NCI-H1436 (cell line): ENCODE measurements around the gene CTNNBIP1.

Experiments used
- DNase-seq: peaks from one replicate; lab custom pipeline; 2025; lab: John Stamatoyannopoulos, UW

Gene CTNNBIP1

DNA sequence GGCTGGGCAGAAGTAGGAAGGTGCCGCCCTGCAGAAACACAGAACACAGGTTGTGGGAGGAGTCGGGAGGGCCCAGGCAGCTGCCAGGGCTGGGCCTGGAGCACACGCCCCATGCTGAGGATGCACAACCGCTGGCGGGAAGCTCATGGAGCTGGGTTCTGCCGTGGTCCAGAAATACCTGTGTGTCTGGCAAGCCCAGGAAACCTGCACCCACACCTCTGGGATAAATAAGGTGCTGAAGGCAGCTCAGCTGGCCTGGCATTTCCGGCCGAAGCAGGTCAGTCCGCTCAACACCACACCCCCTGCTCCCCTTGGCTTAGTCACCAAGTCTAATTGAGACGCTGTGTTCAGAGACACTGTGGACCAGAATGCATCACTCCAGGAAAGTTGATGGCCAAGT, 32.1 kb downstream of the CTNNBIP1 start:
- peak; percentile 11 for DNase-seq

DNA sequence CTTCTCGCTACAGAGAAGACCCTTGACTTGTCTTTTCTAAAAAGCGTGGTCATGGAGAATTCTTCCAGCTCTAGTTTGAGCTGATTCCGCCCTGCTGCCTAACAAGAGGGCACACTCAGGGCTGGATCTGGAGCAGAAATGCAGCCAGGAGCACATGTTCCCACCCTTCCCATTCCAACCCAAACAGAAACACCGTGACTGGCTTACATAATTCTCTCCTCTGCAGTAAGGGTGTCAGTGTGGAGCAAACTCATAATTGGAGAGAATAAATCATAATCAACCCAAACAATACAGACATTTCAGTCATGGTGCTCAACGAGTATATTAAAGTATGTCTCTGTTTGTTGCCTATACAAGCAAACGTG, 34.5 kb downstream of the CTNNBIP1 start:
- DNase-seq, result no peak

DNA sequence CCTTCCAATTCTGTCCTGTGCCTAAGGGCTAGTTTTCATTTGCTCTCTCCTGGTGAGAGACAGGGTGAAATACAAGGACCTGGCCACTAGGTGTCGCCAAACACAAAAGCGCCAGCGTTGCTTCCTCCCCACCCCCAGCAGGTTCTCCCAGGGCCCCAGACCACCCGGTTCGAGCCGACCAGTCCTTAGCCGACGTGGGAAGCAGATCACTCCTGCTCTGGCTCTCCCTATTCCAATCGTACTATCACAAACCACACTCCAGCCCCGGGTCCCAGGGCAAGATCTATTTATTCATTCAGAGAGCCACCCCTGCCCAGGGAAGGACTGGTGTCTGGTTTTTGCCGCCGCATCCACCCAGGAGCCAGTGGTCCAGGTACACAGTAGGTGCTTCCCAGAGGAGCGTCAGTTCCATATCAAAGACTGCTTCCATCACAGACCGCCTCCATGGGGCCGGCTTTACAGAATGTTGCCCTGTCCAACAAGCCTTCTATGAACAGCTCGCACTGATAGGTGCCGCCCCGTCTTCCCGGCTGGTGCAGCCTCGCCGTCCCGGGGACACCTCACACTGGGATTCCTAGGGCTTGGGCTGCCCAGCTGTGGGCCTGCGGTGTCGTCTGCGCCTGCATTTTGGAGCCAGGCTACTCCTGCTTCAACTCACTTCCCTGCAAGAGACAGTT, 35.0 kb downstream of the CTNNBIP1 start:
- peak; percentile 74 for DNase-seq

DNA sequence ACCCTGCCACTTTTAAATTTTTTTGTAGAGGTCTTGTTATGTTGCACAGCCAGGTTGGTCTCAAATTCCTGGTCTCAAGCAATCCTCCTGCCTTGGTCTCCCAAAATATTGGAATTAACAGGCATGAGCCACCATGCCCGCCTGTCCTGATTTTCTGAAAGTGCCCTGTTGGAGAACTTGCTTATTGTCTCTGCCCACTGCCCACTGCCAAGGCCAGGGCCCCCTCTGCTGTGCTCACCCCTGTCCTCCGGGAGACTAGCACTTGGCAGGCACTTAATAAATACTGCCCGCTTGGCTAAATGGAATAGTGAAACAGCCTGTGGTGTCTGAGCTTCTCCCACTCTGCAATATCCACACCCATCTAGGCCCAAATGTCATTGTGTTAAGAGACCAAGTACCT, 35.7 kb downstream of the CTNNBIP1 start:
- no peak for DNase-seq

DNA sequence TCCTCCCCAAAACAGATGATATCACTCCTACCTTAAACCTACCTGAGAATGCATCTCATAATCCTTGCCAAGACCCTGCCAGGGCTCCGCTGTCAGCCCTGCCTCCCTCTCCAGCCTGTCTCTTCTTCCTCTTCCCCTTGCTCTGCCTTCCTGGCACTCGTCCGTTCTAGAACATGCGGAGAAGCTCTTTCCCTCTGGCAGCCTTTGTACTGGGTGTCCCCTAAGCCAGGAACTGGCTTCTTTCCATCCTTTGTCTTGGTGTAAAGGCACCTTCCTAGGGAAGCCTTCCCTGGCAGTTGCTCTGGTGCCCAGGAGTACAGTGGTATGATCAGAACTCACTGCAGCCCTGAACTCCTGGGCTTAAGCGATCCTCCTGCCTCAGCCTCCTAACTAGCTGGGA, 36.1 kb downstream of the CTNNBIP1 start:
- DNase-seq, result no peak

DNA sequence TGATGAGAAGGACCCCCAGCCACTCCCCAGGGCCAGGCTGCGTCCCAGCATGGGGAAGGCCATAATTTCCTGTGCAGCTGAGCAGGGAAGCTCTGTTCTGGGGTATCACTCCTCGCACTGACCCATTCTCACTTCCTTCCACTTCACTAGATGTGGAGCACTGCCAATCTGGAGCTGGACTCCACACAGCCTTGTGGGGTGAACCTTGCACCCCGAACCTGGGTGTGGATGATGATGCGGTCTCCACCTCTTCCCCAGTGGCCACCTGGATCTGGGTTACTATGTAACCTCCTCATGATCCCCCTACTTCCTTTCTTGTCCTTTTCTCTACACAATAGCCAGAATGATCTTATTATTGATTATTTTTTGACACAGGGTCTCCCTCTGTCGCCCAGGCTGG, 36.7 kb downstream of the CTNNBIP1 start:
- no peak for DNase-seq

DNA sequence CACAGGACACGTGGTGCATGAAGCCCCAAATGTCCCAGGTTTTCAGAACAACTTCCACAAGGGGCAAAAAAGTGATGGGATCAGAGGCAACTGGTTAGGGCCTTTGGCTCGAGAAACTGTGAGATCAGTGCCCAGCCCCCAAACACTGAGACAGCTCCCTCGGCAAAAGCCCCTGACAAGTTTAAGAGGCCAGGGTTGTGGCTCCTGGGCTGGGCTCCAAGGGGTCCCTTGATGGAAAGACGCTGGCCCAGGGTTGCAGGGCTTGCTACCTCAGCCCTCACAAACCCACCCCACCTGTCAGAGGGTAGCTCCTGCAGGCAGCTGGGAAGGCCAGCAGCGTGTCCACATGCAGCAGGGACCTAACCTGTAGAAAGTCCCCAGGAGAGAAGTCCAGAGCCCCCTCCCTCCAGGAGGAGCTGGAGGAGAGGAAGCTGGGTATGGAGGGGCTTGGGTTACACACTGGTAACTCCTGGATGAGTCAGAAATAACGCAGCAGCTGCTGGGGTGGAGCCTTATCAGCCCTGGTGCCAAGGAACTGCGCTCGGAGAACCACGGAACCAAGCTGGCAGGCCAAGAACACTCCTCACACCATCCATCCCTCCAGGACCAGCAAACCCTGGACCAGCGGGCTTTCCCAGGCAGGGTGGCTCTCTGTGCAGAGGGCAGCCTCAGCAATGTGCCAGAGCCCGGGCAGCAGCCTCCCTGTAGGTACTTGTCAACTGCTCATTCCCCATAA, 37.5 kb downstream of the CTNNBIP1 start:
- DNase-seq, result no peak

DNA sequence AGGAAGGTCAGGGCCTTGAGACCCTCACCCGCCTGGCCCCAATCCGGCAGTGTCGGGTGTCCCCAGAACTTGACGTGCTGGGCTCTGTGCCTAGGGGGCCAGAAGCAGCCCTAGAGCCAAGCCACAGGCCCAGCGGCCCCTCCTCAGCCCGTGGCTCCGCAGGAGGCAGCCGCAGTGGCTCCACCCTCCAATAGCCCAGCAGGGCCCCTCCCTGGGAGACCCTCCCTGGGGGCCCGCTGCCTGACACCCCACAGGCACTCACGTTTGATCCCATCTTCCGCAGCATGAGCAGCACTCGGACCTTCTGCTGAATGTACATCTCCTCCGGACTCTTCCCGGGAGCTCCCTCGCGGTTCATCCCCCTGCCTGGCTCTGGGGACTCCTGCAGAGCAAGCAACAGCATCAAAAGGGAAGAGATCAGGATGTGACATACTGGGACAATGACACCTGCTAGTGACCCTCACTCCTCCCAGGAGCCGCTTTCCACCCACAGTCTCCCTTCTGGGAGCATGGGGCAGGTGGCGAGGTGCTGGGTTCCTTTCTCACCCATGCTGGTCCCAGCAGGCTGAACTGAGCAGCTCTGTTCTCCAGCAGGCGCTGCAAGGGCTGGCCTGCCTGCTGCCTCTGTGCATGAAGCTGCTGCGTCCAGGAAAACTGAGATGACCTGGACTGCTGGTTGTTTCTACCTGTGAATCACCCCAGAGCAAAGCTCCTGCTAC, 38.2 kb downstream of the CTNNBIP1 start:
- no peak for DNase-seq

DNA sequence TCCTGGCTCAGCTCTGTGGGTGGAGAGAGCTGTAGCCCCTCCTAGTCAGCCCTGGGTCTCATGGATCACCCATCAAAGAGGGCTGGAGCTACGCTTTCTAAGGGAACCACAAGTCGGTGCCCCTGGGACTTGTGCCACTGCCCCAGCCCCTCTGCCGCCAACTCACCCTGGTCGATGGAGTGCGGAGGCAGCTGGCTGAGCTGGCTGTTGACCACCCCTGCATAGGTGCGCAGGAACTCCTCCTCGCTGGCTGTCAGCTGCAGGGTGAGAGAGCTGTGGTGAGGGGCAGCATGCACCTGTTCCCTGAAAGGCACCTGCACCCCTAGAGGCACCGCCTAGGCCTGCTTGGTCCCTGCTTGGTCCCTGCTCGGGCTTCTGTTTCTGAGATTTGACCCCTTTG, 39.0 kb downstream of the CTNNBIP1 start:
- DNase-seq, result no peak

DNA sequence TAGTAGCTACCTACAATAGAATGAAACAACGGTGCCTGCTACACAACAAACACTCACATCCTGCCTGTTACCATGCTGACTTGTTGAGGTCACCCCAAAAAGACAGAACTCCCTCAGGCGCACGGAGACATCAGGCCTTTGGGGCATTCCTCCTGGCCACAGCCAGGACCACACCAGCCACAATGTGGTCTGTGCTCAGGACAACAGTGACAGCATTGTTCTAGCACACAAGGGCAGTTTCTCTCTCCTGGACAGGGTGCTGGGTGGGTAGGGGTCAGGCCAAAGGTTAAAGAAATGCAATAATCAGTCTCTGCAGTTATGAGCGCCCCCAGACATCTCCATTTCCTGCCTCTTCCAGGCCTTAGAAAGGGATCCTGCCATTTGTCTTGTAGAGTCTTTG, 39.5 kb downstream of the CTNNBIP1 start:
- no peak for DNase-seq

DNA sequence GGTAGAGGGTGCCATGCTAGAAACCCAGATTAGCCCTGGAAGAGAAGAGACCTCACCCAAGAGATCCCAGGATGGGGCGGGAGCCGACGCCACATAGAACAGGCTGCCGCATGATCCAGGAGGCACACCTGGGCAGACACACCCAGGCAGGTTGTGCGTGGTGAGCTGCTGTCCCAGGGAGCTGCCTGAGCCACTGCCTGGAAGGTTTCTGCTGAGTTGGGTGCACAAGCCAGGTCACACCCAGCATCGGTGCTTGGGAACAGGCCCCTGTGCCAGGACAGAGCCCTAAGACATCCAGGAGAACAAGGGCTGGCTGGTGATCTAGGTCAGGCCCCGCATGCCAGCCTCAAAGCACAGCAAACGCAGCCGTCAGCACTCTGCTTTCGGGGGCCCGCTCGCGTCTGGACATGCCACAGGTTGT, 40.2 kb downstream of the CTNNBIP1 start:
- no peak for DNase-seq

DNA sequence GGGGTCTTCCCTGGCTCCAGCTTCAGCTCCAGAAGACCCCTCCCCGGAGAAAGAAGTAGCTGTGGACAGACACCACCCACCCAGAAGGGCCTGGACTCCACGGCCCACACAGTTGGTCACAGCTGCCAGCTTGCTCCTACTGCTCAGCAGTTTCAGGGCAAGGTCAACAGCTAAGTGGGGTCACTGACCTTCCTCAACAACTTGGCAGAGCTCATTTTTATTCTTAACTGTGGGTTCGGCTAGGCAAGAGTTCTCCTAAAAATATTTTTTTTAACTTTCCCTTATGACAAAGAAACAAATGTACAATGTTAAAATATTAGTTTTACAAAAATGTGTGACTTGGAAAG, 41.9 kb downstream of the CTNNBIP1 start:
- DNase-seq, result no peak

DNA sequence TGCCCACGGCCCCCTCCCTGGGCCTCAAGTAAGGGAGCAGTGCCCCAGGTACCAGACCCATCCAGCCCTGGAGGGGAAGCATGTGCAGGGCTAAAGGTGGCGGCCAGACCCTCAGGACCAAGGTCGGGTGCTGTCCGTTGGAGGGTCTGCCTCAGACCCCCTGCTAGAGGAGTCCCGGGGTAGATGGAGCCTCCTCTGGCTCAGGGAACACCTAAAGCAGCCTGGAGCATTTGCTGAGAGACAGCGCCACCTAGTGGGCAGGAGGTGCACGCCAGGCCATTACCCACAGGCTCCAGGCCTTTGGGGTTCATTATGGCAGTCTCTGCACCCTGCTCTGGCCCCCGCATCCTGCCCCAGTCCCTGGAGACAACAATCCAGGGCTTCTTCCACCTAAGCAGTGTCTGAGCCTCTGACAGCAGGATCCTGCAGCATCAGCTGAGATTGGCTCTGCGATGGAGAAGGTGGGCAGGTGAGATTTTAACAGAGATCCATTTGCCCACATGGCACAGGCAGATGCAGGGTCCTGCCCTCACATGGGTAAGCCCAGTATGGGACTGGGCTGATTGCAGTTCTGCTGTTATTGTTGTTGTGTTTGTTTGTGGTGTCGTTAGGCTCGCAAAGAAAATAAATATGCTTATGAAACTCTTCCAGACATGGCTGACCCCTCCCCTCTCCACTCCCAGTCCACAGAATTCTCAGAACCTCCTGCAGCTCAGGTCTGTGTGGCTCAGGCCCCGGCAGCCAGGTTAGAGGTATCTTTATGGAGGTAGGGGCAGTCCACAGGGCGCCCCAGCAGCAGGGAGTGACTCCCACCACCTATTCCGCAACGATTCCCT, 42.4 kb downstream of the CTNNBIP1 start:
- peak; percentile 70 for DNase-seq

DNA sequence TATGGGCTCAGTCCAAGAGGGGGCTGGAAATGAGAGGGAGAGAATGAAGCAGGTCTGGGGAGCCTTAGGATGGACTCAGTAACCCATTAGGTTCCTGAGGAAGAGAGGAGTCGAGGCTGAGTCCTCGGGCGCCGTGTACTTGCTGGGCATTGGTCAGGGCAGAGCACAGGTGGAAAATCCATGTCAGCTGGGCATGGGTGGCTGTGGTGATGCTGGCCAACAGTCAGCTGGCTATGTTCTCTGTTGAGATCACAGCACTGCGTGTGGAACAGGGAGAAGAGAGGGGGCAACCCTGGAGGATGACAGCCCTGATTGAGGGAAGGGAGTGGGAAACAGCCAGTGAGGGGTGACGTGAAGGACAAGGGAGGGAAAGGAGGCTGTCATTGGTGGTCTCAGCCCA, 43.2 kb downstream of the CTNNBIP1 start:
- no peak for DNase-seq

DNA sequence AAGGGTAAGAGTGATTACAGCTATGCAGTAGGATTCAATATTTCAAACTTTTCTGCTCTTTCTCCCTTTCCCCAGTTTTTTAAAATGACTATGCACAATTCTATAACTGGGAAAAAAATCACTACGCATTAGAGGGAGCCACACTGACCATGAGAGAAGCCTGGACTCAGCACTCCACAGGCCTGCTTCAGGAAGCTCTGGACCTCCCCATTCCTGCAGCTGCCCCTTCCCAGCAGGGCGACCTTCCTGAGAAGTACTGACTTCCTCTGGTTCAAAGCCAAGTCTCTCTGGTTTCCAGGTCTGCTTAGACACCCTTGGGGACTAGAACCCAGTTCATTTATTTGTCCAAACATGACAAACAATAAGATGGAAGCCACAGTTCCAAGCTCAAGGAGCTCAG, 44.3 kb downstream of the CTNNBIP1 start:
- DNase-seq, result no peak

DNA sequence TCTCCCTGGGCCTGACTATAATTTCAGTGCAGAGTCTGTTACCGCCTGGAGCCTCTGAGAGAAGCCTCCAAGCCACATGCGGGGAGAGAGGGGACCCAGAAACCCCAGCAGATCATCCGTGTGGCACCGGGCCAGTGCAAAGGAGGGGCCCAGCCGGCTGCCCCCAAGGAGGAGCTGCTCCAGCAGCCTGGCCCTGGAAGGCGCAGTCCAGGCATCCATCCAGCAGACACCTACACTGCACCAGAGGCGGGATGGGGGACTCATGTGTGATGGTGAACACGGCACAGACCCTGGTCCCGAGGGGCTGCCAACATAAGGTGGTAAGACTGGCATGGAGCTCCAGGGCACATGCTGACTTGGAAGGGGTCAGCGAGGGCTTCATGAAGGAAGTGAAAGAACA, 46.7 kb downstream of the CTNNBIP1 start:
- no peak for DNase-seq

DNA sequence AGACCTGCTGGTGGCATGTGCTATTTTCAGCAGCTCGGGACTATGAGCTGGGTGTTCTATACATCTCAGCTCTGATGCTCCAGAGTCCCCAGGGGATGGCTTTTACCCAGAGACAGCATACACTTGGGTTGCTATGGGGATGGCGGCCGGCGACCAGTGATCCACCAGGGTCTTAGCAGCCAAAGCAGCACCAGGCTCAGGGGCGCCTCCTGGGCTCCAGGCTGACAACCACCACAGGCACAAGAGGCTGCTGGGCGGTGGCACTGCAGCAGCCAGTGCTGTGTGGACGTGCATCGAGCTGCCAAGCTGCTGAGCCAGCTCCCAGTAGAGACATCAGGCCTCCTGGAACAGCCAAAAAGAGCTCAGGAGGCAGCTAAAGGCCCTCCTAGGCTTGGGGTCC, 48.7 kb downstream of the CTNNBIP1 start:
- DNase-seq, result peak; percentile 32

DNA sequence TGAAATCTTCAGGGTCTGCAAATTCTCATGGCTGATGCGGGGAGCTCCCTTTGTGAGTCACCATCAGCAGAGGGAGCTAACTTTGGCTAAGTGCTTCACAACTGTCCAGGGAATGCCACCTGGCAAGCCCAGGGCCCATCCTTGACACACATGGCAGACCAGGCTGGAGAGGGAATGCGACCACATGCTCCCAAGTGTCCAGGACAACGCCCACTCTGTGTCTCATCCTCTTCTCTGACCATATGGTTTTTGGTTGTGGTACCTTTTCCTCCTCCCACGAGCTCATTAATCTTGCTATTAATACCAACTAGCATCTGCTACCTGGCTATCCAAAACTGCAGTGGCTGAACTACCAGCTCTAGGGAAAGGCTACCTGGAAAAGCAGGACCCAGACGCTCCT, 49.2 kb downstream of the CTNNBIP1 start:
- DNase-seq, result no peak

DNA sequence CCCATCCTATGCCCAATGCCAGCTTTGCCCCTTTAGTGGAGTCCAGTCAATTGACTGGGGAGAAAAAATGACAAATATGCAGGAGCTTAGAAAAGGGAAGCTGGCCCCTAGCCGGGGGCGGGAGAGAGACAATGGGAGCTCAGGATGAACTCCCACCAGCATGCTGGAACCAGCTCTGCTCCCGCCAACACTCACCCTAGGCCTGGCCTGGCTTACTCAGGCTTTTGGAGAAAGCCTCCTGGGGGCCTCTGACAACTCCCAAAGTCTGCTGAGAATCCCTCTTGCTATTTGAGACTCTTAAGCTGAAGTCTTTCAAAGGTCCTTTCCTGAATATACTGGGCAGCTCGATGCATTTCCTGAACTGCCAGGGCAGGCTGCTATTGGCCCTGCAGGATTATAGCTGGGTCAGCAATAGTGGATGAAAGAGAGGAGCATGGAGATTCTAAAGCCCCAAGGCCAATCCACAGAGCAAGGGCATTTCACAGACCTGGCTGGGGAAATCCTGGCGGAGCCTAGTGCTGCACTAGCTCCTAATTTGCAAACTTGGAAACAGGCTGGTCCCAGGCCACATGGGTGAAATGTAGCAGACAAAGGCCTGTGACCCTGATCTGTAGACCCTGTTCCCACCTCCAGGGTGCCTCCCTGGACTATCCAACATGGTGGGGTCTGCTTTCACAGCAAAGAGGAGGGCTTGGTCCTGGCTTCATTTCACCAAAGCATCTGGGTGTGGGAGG, 50.6 kb downstream of the CTNNBIP1 start:
- DNase-seq, result no peak

DNA sequence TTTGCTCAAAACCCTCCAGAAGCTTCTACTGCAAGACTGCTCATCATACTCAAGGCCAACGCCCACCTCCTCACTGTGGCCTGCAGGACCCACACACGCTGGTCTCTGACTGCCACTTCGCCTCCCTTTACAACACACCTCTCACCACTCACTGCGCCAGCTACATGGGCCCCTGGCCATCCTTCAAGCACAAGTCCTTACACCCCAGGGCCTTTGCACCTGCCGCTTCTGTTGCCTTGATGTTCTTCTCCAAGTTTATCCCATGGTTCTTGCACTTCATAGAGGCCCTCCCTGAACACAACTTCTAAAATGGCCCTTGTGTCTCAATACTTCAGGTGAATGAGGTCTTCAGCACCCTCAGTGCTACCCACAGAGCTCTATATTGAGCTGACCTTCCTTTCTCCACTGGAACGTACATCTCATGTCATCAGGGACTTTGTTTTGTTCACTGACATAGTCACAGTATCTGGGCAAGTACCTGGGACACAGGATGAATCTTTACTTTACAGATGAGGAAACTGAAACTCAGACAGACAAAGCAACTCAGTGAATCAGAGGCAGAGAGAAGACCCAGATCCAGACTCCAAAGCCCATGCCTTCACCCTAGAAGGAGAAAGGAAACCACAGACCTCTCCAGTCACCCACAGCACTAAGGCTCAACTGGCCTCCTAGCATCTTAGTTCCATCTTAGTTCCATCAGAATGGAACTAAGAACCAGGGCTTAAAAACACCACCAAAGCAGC, 51.6 kb downstream of the CTNNBIP1 start:
- no peak for DNase-seq

DNA sequence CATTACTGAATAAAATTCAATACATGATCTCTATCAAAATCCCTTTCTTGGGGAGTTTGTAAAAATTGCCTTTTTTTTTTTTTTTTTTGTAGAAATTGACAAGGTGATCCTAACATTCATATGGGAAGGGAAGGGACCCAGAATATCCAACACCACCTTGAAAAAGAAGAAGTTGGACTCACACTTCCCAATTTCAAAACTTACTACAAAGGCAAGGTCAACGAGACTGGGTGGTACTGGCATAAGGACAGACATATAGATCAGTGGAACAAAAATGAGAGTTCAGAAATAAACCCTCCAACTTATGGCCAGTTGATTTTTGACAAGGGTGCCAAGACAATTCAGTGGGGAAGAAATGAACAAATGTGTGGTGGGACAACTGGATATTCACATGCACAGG, 54.9 kb downstream of the CTNNBIP1 start:
- no peak for DNase-seq
